Activated CD8-positive, alpha-beta T cell treated with anti-CD3 and anti-CD28 coated beads, Interleukin-2, amount 10 ng/mL, durations not matched to agents 7 days and 5 days (primary cell): ENCODE measurements around the gene CTNNBIP1. TPM values are rescaled to one million over a fixed set of nuclear protein-coding genes. Genes with fewer than 3 reads are reported as not detected.

Experiments
- ATAC-seq: fragments of 150-1000 bp; cut with Tn5 transposase; one replicate; pipeline ENCODE4 v1.10.0; 2021; ENCODE audit warnings: moderate library complexity
- CTCF ChIA-PET: fragments of 350-600 bp; sonication (Branson Sonifier 250); formaldehyde crosslinking; loops from one replicate; lab custom pipeline; 2021; ENCODE audit warnings: antibody characterized with exemption; lab: Charles Lee
- POLR2A ChIA-PET: fragments of 350-600 bp; sonication (Branson Sonifier 250); formaldehyde crosslinking; loops from one replicate; lab custom pipeline; 2021; ENCODE audit warnings: antibody characterized with exemption; lab: Charles Lee
- DNase-seq: peaks from one replicate; pipeline ENCODE4 v3.0.0-alpha.2; 2020
- H3K27ac Mint-ChIP-seq: one replicate; pipeline ENCODE4 v1.8.0; 2021; ENCODE audit warnings: mild to moderate bottlenecking, mixed read lengths
- H3K27me3 Mint-ChIP-seq: one replicate; pipeline ENCODE4 v1.8.0; 2021; ENCODE audit warnings: low read depth, mixed read lengths
- H3K36me3 Mint-ChIP-seq: one replicate; pipeline ENCODE4 v1.8.0; 2021; ENCODE audit warnings: low read depth, mixed read lengths
- H3K4me1 Mint-ChIP-seq: one replicate; pipeline ENCODE4 v1.8.0; 2021; ENCODE audit warnings: low read depth, mixed read lengths
- H3K4me3 Mint-ChIP-seq: one replicate; pipeline ENCODE4 v1.8.0; 2021; ENCODE audit warnings: mild to moderate bottlenecking, mixed read lengths
- H3K9me3 Mint-ChIP-seq: one replicate; pipeline ENCODE4 v1.8.0; 2022; ENCODE audit warnings: mixed read lengths; ENCODE audit not compliant: insufficient read depth
- total RNA-seq, 2 experiments: library from RNA; stranded (reverse); gene quantifications; one replicate each; pipeline ENCODE4 v1.2.3, GENCODE V29; 2021

Gene CTNNBIP1
- total RNA-seq, 2 experiments from 2014 or later: 18.2 to 23.6 TPM

DNA sequence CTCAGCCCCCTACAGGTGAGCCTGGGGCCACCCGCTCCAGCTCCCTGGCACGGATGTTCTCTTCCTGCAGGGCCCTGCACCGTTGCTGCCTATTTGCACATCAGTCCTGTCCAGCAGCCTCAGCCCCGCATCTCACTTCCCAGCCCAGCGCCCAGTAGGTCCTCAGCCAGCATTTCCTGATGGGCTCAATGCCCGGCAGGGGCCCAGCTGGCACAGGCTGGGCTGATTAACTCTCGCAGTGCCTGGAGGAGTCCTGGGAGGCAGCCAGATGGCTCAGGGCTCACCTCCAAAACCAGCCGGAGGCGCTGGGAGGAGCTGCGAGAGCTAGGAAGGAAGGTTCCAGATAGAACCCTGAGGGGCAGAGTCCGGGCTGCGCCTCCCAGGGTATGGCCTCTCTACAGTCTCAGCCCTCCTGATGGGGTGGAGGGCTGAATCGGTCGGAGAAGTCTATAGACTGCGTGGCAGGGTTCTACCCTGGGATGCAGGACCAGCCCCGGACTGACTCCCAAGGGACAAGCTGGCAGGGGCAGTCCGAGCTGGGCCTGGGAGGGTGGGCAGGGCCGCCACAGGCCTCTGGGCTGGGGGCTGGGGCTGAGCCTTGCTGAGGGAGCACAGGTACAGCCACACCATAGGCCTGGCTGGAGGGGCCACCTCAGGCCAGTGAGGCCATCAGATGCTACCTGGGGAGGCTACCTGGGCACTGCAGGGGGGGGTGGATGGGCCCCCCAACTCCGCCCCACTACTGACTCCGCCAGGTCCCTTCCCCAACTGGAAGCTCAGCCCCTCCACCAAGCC, 67.1 kb downstream of the CTNNBIP1 start:
- CTCF ChIA-PET: interaction anchor here (0.9 to 1.3 kb wide), 3 partner anchors 25 to 227 kb away, joined by 3 to 5 read pairs (median 3); no protein-coding TSS in a partner anchor
- Mint-ChIP-seq H3K27me3 (no peaks in the 10 kb centered on the region), H3K4me3 (no peak overlapping the region), H3K4me1 (no peaks in the 10 kb centered on the region), H3K9me3 (no peaks in the 10 kb centered on the region), H3K36me3 (no peaks in the 10 kb centered on the region), H3K27ac (no peak overlapping the region)
- POLR2A ChIA-PET: no interaction called here
- ATAC-seq: no peak
- no peak for DNase-seq

DNA sequence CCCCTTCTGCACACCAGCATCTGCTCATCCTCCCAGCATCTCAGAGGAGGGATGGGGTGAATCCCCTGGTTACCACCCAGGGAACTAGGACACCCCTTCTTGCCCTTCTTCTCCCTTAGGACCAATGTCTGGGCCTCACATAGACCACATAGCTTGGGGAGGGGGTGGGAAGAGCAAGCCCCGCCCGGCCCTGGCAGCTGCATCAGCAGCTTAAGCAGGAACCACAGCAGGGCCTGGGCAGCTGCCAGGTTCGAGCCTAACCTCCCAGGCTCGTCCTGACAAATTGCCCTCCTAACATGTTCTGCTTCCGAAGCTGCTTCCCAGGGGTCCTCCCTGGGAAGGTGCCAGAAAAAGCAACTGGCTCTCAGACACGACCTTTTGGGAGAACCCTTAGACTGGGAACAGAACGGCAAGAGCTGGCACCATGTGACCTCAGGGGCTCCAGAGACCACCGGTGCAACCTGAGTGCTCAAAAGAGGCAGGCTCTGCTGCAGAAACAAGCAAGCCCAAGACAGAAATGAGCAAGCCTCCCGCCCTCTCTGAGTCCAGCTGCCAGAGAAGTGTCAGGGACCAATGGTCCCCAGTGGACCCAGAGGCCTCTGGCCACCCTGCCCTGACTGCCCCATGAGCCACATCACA, 67.9 kb downstream of the CTNNBIP1 start:
- ATAC-seq: no peak
- H3K4me1 Mint-ChIP-seq: no peaks in the 10 kb centered on the region
- no peak overlapping the region for H3K27ac Mint-ChIP-seq
- CTCF ChIA-PET: interaction anchor here (0.9 to 1.3 kb wide), 3 partner anchors 26 to 226 kb away, joined by 3 to 5 read pairs (median 3); no protein-coding TSS in a partner anchor
- DNase-seq: no peak
- no peaks in the 10 kb centered on the region for H3K36me3 Mint-ChIP-seq
- peaks cover 3% of the 10 kb centered on the region for H3K27me3 Mint-ChIP-seq
- no peaks in the 10 kb centered on the region for H3K9me3 Mint-ChIP-seq
- no peak overlapping the region for H3K4me3 Mint-ChIP-seq
- POLR2A ChIA-PET: no interaction called here

DNA sequence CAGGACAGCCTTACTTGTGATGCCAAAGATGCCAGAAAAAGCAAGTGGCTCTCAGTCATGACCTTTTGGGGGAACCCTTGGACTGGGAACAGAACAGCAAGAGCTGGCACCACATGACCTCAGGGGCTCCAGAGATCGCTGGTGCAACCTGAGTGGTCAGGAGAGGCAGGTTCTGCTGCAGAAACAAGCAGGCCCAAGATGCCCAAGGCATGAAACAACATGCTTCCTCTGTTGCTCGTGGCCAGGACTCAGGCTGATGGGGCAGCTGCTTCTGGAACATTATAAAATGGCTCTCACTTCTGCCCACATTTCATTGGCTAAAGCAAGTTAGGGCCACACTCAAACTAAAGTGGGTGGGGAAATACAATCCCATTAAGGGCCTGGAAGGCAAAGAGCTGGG, 68.6 kb downstream of the CTNNBIP1 start:
- ChIA-PET CTCF (interaction anchor here (1.3 kb wide), 1 partner anchor 57 kb away, joined by 5 read pairs; no protein-coding TSS in a partner anchor), POLR2A (no interaction called here)
- Mint-ChIP-seq H3K27ac (no peak overlapping the region), H3K27me3 (peaks cover 3% of the 10 kb centered on the region), H3K4me3 (no peak overlapping the region), H3K4me1 (no peaks in the 10 kb centered on the region), H3K36me3 (no peaks in the 10 kb centered on the region), H3K9me3 (no peaks in the 10 kb centered on the region)
- no peak for ATAC-seq
- no peak for DNase-seq

DNA sequence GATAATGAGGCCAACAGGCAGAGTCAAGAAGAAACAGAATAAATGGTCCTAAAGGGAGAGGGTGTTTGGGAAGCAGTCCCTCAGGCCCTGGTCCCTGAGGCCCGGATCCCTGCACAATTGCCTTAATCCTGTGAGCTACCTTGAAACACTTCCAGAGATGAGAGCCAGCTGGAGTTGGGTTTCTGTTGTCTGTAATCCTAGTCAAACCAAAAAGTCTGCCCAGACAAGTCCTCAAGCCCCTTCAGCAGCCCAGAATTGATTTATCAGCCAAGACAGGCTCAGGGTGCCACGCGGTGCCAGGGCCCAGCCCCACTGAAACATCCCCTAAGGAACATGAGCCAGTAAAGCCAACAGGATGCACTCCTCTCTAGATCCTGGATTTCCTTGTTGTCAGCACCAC, 69.9 kb downstream of the CTNNBIP1 start:
- Mint-ChIP-seq H3K36me3 (no peaks in the 10 kb centered on the region), H3K27ac (no peak overlapping the region), H3K4me1 (no peaks in the 10 kb centered on the region), H3K27me3 (peaks cover 3% of the 10 kb centered on the region), H3K4me3 (no peak overlapping the region), H3K9me3 (no peaks in the 10 kb centered on the region)
- CTCF ChIA-PET: interaction anchor here (1.6 kb wide), 1 partner anchor 55 kb away, joined by 4 read pairs; no protein-coding TSS in a partner anchor
- ATAC-seq (no peak), DNase-seq (no peak)
- POLR2A ChIA-PET: no interaction called here

DNA sequence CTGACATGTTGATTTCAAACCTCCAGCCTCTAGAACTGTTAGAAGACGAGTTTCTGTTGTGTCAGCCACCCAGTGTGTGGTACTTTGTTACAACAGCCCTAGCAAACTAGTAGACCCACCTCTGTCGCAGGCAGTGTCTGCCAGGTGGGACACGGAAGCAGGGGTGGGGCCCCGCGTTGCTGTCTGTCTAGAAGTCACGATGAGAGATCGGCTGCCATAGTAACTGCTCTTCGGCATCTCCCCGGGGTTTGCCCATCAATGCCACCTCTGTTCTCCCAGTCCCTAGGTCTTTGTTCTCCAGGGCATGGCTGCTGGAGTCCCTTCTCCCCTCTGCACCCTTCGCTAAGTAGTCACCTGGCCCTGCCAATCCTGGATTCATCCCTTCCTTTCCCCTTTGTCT, 71.1 kb downstream of the CTNNBIP1 start:
- no peak overlapping the region for H3K4me3 Mint-ChIP-seq
- DNase-seq: no peak
- CTCF ChIA-PET: no interaction called here
- POLR2A ChIA-PET: no interaction called here
- no peak overlapping the region for H3K27ac Mint-ChIP-seq
- no peaks in the 10 kb centered on the region for H3K36me3 Mint-ChIP-seq
- H3K27me3 Mint-ChIP-seq: peaks cover 8% of the 10 kb centered on the region
- no peaks in the 10 kb centered on the region for H3K9me3 Mint-ChIP-seq
- no peak for ATAC-seq
- no peaks in the 10 kb centered on the region for H3K4me1 Mint-ChIP-seq

DNA sequence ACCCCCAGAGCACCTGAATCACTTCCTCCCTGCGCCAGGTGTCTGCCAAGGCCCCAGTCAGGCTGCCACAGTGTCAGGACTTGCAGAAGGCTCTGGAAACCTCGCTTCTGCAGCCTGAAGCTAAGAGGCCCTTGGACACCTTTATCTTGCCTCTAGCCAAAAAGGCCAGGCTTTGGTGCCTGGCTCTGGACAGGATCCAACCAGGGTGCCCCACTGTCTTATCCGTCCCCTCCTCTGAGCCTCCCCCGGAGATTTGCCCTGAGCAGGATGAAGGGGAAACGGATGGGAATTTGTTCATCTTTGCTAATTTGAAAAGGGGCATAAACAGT, 73.5 kb downstream of the CTNNBIP1 start:
- no peaks in the 10 kb centered on the region for H3K36me3 Mint-ChIP-seq
- POLR2A ChIA-PET: no interaction called here
- no peak overlapping the region for H3K27ac Mint-ChIP-seq
- CTCF ChIA-PET: interaction anchor here (0.8 kb wide), 1 partner anchor 221 kb away, joined by 3 read pairs; no protein-coding TSS in a partner anchor
- H3K4me1 Mint-ChIP-seq: no peaks in the 10 kb centered on the region
- ATAC-seq: no peak
- H3K27me3 Mint-ChIP-seq: peaks cover 8% of the 10 kb centered on the region
- no peak for DNase-seq
- no peak overlapping the region for H3K4me3 Mint-ChIP-seq
- H3K9me3 Mint-ChIP-seq: no peaks in the 10 kb centered on the region

DNA sequence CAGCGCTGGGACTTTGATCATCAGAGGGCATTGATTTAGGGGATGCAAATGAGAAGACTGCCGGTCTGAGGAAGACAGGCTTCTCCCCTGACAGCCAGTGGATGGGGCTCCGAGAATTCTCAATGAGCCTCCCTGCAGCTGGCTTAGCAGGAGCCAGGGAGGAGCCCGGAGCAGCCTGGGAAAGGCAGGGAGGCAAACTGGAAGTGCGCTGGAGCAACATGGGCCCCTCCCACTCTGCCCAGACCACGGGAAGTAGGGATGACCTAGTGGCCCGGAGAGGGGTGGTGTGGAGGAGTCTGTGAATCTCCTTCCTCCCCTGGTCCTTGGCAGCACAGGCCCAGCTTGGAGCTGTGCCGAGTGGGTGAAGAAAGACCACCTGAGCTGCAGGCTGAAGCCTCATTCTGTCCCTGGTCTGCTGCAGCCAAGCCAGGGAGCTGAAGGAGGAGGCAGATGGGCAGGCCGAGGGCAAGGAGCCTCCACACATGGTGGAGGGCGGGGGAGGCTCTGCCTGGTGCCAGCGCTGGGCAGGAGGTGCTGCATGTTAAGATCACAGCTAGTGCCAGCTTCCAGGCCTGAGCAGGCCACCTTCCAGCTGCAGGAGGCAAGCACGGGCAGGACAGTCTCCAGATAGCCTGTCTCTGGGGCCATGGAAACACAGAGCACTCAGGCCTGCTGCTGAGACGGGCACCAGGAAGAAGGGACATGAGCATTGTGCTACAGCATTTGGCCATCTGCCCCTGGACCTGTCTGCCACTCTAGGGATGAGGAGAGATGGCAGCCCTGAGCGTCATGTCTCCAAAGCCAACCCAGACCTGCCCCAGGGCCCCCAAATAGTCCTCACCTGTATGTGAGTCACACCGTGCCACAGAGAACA, 74.1 kb downstream of the CTNNBIP1 start:
- Mint-ChIP-seq H3K4me3 (no peak overlapping the region), H3K27me3 (peaks cover 8% of the 10 kb centered on the region), H3K36me3 (no peaks in the 10 kb centered on the region), H3K4me1 (no peaks in the 10 kb centered on the region), H3K9me3 (no peaks in the 10 kb centered on the region), H3K27ac (no peak overlapping the region)
- ChIA-PET CTCF (no interaction called here), POLR2A (no interaction called here)
- ATAC-seq: no peak
- no peak for DNase-seq

DNA sequence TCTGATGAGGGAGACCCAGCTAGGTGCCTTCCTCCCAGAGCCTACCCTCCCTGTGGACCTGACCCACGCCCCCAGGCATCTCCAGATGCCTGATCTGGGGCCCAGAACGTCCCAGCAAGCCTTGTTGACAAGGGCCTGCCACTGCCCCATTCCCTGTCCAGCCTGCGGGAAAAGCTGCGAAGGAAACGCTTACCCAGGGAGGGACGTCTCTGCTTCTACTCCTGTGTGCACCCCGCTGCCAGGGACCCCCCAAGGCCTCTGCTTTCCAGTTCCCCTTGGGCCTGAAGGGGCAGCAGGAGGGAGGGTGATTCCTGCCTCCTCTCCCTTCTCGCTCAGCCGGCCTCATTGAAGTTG, 74.7 kb downstream of the CTNNBIP1 start:
- CTCF ChIA-PET: no interaction called here
- DNase-seq (no peak), ATAC-seq (no peak)
- H3K36me3 Mint-ChIP-seq: no peaks in the 10 kb centered on the region
- POLR2A ChIA-PET: no interaction called here
- no peak overlapping the region for H3K4me3 Mint-ChIP-seq
- H3K9me3 Mint-ChIP-seq: no peaks in the 10 kb centered on the region
- peaks cover 8% of the 10 kb centered on the region for H3K27me3 Mint-ChIP-seq
- no peak overlapping the region for H3K27ac Mint-ChIP-seq
- no peaks in the 10 kb centered on the region for H3K4me1 Mint-ChIP-seq

DNA sequence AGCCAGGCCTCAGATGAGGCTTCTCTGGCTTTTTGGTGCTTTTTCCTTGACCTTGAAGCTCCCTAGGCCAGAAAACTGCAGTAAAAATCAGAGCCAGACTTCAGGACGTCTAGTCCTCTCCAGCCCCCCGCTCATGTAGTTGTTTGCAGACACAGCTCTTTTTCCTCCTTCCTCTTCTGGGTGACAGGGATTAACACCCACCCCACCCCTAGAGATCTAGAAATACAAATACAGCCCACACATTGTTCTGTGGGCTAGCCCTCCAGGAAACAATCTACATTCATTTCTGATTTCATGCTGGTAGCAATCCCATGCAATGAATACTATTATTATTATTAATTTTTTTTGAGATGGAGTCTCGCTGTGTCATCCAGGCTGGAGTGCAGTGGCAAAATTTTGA, 76.4 kb downstream of the CTNNBIP1 start:
- no peak for ATAC-seq
- Mint-ChIP-seq H3K4me3 (no peak overlapping the region), H3K27ac (no peak overlapping the region), H3K36me3 (no peaks in the 10 kb centered on the region), H3K4me1 (no peaks in the 10 kb centered on the region), H3K9me3 (no peaks in the 10 kb centered on the region), H3K27me3 (peaks cover 9% of the 10 kb centered on the region)
- no peak for DNase-seq
- ChIA-PET CTCF (interaction anchor here (0.8 to 1.7 kb wide), 2 partner anchors 17 to 49 kb away, joined by 3 to 4 read pairs; no protein-coding TSS in a partner anchor), POLR2A (no interaction called here)

DNA sequence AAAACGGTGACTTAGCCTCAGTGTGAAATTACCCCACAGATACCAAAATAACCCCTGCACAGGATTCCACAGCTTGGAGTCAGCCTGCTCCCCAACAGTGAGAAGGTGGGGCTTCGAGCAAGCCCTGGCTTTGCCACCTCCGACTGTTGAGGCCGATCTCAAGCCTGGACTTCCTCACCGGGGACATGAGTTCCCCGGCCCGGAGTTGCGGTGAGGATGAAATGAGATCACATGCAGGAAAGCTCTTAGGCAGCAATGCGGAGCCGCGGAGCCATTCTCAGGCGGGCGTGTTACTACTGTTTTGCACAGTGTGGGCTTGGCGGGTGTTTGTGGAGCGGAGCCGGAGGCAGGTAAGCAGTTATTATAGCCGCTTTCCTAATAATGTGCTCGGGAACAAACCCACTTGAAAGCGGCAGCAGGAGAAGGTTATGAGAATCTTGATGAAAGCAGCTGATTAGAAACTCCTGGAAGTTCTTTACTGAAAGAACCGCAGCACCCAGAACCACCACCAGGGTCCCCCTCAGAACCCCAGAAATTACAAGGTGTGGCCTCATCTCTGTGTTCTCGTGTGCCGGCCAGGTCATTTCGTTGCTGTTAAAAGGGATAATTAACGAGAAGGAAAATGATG, 82.4 kb downstream of the CTNNBIP1 start:
- H3K27me3 Mint-ChIP-seq: peaks cover 2% of the 10 kb centered on the region
- CTCF ChIA-PET: interaction anchor here (1.2 to 4.1 kb wide), 3 partner anchors 28 to 46 kb away, joined by 3 to 31 read pairs (median 4); no protein-coding TSS in a partner anchor
- ATAC-seq (no peak), DNase-seq (peak; percentile 36)
- H3K27ac Mint-ChIP-seq: no peak overlapping the region
- POLR2A ChIA-PET: interaction anchor here (0.8 kb wide), 1 partner anchor 390 kb away, joined by 3 read pairs; no protein-coding TSS in a partner anchor
- no peak overlapping the region for H3K4me3 Mint-ChIP-seq
- H3K4me1 Mint-ChIP-seq: peaks cover 30% of the 10 kb centered on the region
- no peaks in the 10 kb centered on the region for H3K9me3 Mint-ChIP-seq
- peaks cover 3% of the 10 kb centered on the region for H3K36me3 Mint-ChIP-seq

DNA sequence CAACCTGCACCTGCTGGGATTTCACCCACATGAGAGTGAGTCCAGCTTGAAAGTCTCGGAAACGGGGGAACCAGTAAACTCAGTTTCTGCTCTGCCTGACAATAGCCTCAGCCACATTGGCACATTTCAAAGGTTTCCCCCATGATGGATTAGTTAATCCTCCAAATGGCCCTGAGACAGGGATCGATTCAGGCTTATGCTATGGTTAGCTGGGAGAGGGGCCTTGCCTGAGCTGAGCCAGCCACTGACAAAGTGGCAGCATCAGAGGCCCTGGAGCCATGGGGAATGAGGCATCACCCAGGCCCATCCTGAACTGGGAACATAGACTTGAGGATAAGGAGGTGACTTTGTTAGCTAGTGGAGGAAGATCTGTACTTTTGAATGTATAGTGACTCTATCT, 83.5 kb downstream of the CTNNBIP1 start:
- Mint-ChIP-seq H3K9me3 (no peaks in the 10 kb centered on the region), H3K4me1 (peaks cover 39% of the 10 kb centered on the region), H3K4me3 (no peak overlapping the region), H3K36me3 (peaks cover 8% of the 10 kb centered on the region), H3K27me3 (peaks cover 2% of the 10 kb centered on the region), H3K27ac (no peak overlapping the region)
- ChIA-PET POLR2A (interaction anchor here (0.8 kb wide), 1 partner anchor 52 kb away, joined by 4 read pairs; no protein-coding TSS in a partner anchor), CTCF (interaction anchor here (0.9 to 4.1 kb wide), 4 partner anchors 27 to 238 kb away, joined by 3 to 31 read pairs (median 4); partner anchors contain the start of gene TMEM201)
- ATAC-seq (no peak), DNase-seq (no peak)
